Loucy (cell line): ENCODE data around the gene CFAP20DC.

Source experiments
- EZH2phosphoT487 ChIP-seq: fragments of 200-600 bp; IDR thresholded peaks from 2 replicates; pipeline ENCODE4 v1.6.1; 2018; ENCODE audit warnings: antibody characterized with exemption, mild to moderate bottlenecking, moderate library complexity, borderline replicate concordance
- TF ChIP-seq, protein P1 (sequence below): fragments of 200-600 bp; sonication (generic); conservative IDR thresholded peaks from 2 replicates; pipeline ENCODE4 v1.5.1; 2014; ENCODE audit warnings: mild to moderate bottlenecking, antibody characterized with exemption, low read length

DNA sequence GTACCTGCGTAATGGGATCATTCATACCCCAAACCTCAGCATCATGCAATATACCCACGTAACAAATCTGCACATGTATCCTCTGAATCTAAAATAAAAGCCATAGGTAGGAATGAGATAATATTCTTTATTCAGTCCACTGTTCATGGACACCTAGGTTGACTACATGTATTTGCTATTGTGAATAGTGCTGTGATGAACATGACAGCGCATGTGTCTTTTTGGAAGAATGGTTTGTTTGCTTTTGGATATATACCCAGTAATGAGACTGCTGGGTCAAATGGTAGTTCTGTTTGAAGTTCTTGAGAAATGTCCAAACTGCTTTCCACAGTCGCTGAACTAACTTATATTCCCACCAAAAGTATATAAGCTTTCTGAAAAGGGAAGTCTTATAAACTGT is 265.4 kb downstream of the CFAP20DC start:
- TF ChIP-seq, protein P1, sequence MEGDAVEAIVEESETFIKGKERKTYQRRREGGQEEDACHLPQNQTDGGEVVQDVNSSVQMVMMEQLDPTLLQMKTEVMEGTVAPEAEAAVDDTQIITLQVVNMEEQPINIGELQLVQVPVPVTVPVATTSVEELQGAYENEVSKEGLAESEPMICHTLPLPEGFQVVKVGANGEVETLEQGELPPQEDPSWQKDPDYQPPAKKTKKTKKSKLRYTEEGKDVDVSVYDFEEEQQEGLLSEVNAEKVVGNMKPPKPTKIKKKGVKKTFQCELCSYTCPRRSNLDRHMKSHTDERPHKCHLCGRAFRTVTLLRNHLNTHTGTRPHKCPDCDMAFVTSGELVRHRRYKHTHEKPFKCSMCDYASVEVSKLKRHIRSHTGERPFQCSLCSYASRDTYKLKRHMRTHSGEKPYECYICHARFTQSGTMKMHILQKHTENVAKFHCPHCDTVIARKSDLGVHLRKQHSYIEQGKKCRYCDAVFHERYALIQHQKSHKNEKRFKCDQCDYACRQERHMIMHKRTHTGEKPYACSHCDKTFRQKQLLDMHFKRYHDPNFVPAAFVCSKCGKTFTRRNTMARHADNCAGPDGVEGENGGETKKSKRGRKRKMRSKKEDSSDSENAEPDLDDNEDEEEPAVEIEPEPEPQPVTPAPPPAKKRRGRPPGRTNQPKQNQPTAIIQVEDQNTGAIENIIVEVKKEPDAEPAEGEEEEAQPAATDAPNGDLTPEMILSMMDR = no peak
- TF ChIP-seq EZH2phosphoT487 = no peak
